ENCODE measurements around the gene DEFB108B. TPM values are rescaled to one million over a fixed set of nuclear protein-coding genes. Genes with fewer than 3 reads are reported as not detected.
"Not testable (repeated sequence)": the region's sequence is repeated elsewhere in the genome, so short reads cannot be mapped to it uniquely, and the experiment has no call there.

DEFB108B gene
- total RNA-seq, 2 experiments from 2014 or later = not detected

DNA sequence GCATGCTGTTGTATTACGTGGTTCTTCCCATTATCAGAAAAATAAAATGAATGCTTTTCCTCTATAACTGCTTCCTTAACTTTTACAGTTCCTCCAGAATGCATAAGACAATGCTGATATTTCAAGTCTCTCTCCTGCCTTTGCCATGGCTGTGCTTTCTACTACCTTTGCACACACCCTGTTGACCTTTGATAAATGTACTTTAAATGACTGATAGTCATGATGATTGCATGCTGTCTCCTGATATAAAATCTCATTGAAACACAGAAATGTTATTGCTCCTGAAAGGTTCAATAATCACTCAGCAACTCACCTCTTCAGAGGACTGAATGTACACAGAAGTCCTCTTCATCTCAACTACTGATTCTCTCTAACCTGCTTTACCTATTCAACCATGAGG lies 45.1 kb downstream of the DEFB108B start, which contains the start of gene DEFB131B:
TSS of gene DEFB131B (plus strand) at position 395 of the 400 bp plus-strand sequence. CDS start at position 395, 0 bp downstream.
- CTCF ChIA-PET; POLR2A ChIA-PET; H3K27me3 Mint-ChIP-seq; DNase-seq; H3K4me3 Mint-ChIP-seq; ATAC-seq; H3K27ac Mint-ChIP-seq; H3K9me3 Mint-ChIP-seq (ENCODE audit: low read depth); intact Hi-C loops (cut with DNase I, micrococcal nuclease); H3K4me1 Mint-ChIP-seq: not testable (repeated sequence)
- H3K36me3 Mint-ChIP-seq (ENCODE audit: low read depth) = peaks cover 25% of the 10 kb centered on the region

DNA sequence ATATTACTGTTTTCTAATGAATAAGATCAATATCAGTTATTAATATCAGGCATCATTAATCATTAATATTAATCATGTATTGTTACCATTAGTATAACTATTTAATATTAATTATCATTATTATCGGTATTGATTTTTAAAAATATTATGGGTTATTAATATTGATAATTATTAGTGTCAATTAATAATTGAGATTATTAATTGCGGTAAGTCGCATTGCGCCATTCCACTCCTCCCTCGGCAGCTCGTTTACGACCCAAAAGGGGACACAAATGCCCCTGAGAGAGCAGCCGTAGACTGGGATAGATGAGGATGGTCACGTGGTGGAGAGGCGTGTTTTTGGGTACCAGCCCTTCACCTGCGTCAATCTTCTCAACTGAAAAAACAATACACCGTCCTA lies 52.8 kb downstream of the DEFB108B start:
- H3K27me3 Mint-ChIP-seq; H3K27ac Mint-ChIP-seq; intact Hi-C loops (cut with DNase I, micrococcal nuclease); ATAC-seq; H3K4me3 Mint-ChIP-seq; POLR2A ChIA-PET; CTCF ChIA-PET; DNase-seq; H3K9me3 Mint-ChIP-seq (ENCODE audit: low read depth); H3K4me1 Mint-ChIP-seq: not testable (repeated sequence)
- peaks cover 13% of the 10 kb centered on the region for H3K36me3 Mint-ChIP-seq (ENCODE audit: low read depth)

Other genes starting within 250 kb of the DEFB108B start
- not detected for gene DEFB131B, start 45.3 kb downstream of the DEFB108B start, total RNA-seq
- 10 to 100 TPM; 11.3 to 19.0 TPM for gene XNDC1N, start 95.4 kb downstream of the DEFB108B start, total RNA-seq
- gene RNF121, start 95.8 kb downstream of the DEFB108B start, total RNA-seq = 10 to 100 TPM; 28.7 to 29.5 TPM
- gene IL18BP, start 165.7 kb downstream of the DEFB108B start, total RNA-seq = 10 to 100 TPM in 1 of 2 experiments, 1 to 10 TPM in 1; 8.4 to 10.2 TPM
- 100 to 1,000 TPM; 154 to 167 TPM for gene NUMA1, start 247.3 kb downstream of the DEFB108B start, total RNA-seq
- 10 to 100 TPM in 1 of 2 experiments, 1 to 10 TPM in 1; 7.7 to 11.6 TPM for gene LRRC51, start 247.7 kb downstream of the DEFB108B start, total RNA-seq